K562 (cell line): Measurements from ENCODE around the gene MALAT1. TPM values are rescaled to one million over a fixed set of nuclear protein-coding genes. Genes with fewer than 3 reads are reported as not detected.
A peak's percentile ranks its signal among the peaks of the same experiment; 100 is the strongest.

ENCODE experiments used
- DACH1 ChIP-seq: fragments of 450-650 bp; IDR thresholded peaks from 2 replicates; pipeline ENCODE4 v1.6.1; 2018; ENCODE audit not compliant: partially characterized antibody
- ESRRB ChIP-seq: fragments of 250-450 bp; sonication (Bioruptor Pico); IDR thresholded peaks from 2 replicates; pipeline ENCODE4 v1.5.0; 2020; ENCODE audit warnings: mild to moderate bottlenecking, moderate library complexity, borderline replicate concordance
- HMGN3 ChIP-seq: IDR thresholded peaks from 2 replicates; pipeline ENCODE4 v1.6.1; 2011; ENCODE audit warnings: borderline replicate concordance, low read depth, mild to moderate bottlenecking, mixed read lengths, low read length; ENCODE audit not compliant: insufficient read length; ENCODE audit errors: extremely low read depth
- KHSRP ChIP-seq: fragments of 450-650 bp; IDR thresholded peaks from 2 replicates; pipeline ENCODE4 v1.6.1; 2017
- NCOA4 ChIP-seq: fragments of 450-650 bp; IDR thresholded peaks from 2 replicates; pipeline ENCODE4 v1.6.1; 2018; ENCODE audit warnings: mild to moderate bottlenecking; ENCODE audit not compliant: partially characterized antibody
- POLR2AphosphoS5 ChIP-seq: IDR thresholded peaks from 2 replicates; pipeline ENCODE4 v1.6.1; 2011; ENCODE audit warnings: mild to moderate bottlenecking, low read depth, low read length, moderate library complexity; ENCODE audit not compliant: control insufficient read depth, insufficient read depth
- RBM17 ChIP-seq: fragments of 200-400 bp; formaldehyde crosslinking; IDR thresholded peaks from 2 replicates; pipeline ENCODE4 v1.6.1; 2017; ENCODE audit warnings: low read depth, mild to moderate bottlenecking, low read length, borderline replicate concordance
- RBM25 ChIP-seq: fragments of 200-400 bp; formaldehyde crosslinking; IDR thresholded peaks from 2 replicates; pipeline ENCODE4 v1.6.1; 2018; ENCODE audit warnings: low read length, low read depth, moderate library complexity; ENCODE audit not compliant: severe bottlenecking
- RNF2 ChIP-seq: sonication (generic); IDR thresholded peaks from 2 replicates; pipeline ENCODE4 v1.6.1; 2016
- TAL1 ChIP-seq: fragments of 450-650 bp; IDR thresholded peaks from 2 replicates; pipeline ENCODE4 v1.6.1; 2016; ENCODE audit warnings: mild to moderate bottlenecking
- TCFL5 ChIP-seq: fragments of 250-450 bp; sonication (Bioruptor Pico); conservative IDR thresholded peaks from 2 replicates; pipeline ENCODE4 v1.6.1; 2021; ENCODE audit warnings: mild to moderate bottlenecking, moderate library complexity, matching md5 sums
- TGIF2 ChIP-seq: sonication (generic); formaldehyde crosslinking; IDR thresholded peaks from 2 replicates; pipeline ENCODE4 v1.8.1; 2022; ENCODE audit warnings: mild to moderate bottlenecking, missing genetic modification reagents, moderate library complexity
- ZNF445 ChIP-seq: fragments of 250-450 bp; sonication (Bioruptor Pico); IDR thresholded peaks from 2 replicates; pipeline ENCODE4 v1.4.0; 2020; ENCODE audit warnings: low read depth, mild to moderate bottlenecking, moderate library complexity
- ZNF668 ChIP-seq: fragments of 250-450 bp; sonication (Bioruptor Pico); IDR thresholded peaks from 2 replicates; pipeline ENCODE4 v1.8.0; 2022; ENCODE audit warnings: mild to moderate bottlenecking, inconsistent platforms
- polyA plus RNA-seq, 8 experiments: library from polyadenylated mRNA; depleted of rRNA in 4 of 8; stranded (reverse) in 5 of 8; unstranded in 3 of 8; fragments of >200 nt; fragmentation: Nextera tagmentation in 2 of 8; fragmentation: Illumina TruSeq in 1 of 8; extraction: Ambion mirVana in 2 of 8; extraction: Trizol in 1 of 8; gene quantifications; 2 replicates each; pipeline versions ENCODE4 v1.2.1 to v1.2.3, GENCODE V29; 2011 to 2014; ENCODE audit warnings: inconsistent platforms in 1 of 8, missing spikeins in 1 of 8
- total RNA-seq, 7 experiments: library from RNA; depleted of rRNA in 6 of 7; stranded (reverse); fragments of >200 nt in 6 of 7; fragmentation: Illumina TruSeq in 2 of 7; extraction: Trizol in 2 of 7; gene quantifications; 2 replicates each; pipeline versions ENCODE4 v1.2.1 to v1.2.3, GENCODE V29; 2011 to 2021; ENCODE audit warnings: low replicate concordance in 1 of 7
- TF ChIP-seq, protein P1 (sequence below): fragments of 450-650 bp; conservative IDR thresholded peaks from 2 replicates; pipeline ENCODE4 v1.6.1; 2016; ENCODE audit warnings: missing genetic modification characterization, low read depth, mild to moderate bottlenecking, missing compliant biosample characterization, moderate library complexity
- TF ChIP-seq, protein P2 (sequence below): fragments of 200-800 bp; sonication (Bioruptor generic); IDR thresholded peaks from 2 replicates; pipeline ENCODE4 v1.6.1; 2017; ENCODE audit warnings: missing genetic modification characterization, missing compliant biosample characterization
- TF ChIP-seq, protein P3 (sequence below): fragments of 250-450 bp; sonication (Bioruptor Pico); IDR thresholded peaks from 2 replicates; pipeline ENCODE4 v1.5.0; 2020; ENCODE audit warnings: mild to moderate bottlenecking
- TF ChIP-seq, protein P4 (sequence below): fragments of 450-650 bp; formaldehyde crosslinking; IDR thresholded peaks from 2 replicates; pipeline ENCODE4 v1.4.0; 2020; ENCODE audit warnings: mild to moderate bottlenecking, moderate library complexity
- TF ChIP-seq, protein P5 (sequence below): fragments of 450-650 bp; IDR thresholded peaks from 2 replicates; pipeline ENCODE4 v1.6.1; 2016; ENCODE audit warnings: missing biosample characterization, missing genetic modification characterization
- TF ChIP-seq, protein P6 (sequence below): fragments of 250-450 bp; sonication (Bioruptor Pico); IDR thresholded peaks from 2 replicates; pipeline ENCODE4 v1.6.1; 2021; ENCODE audit warnings: mild to moderate bottlenecking
- TF ChIP-seq, protein P7 (sequence below): fragments of 450-650 bp; conservative IDR thresholded peaks from 2 replicates; pipeline ENCODE4 v1.6.1; 2016; ENCODE audit warnings: missing genetic modification characterization, low read depth, mild to moderate bottlenecking, control low read depth, missing compliant biosample characterization

The MALAT1 gene
- total and polyA plus RNA-seq, 9 of the 15 experiments (the other 6 are each of a cell fraction or from before 2014, with no cell fraction given) = 363 to 8,715 (median 2,351) TPM

DNA sequence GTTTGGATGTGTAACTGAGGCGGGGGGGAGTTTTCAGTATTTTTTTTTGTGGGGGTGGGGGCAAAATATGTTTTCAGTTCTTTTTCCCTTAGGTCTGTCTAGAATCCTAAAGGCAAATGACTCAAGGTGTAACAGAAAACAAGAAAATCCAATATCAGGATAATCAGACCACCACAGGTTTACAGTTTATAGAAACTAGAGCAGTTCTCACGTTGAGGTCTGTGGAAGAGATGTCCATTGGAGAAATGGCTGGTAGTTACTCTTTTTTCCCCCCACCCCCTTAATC is 2.3 kb downstream of the MALAT1 start (continued):
- TF ChIP-seq HMGN3 (no peak), RNF2 (no peak), TGIF2 (CRISPR knock-in tag) (no peak), TCFL5 (0 out of 2 replicates have a peak, but pooled peaks have one; percentile 23), RBM25 (no peak), ESRRB (CRISPR knock-in tag) (no peak), NCOA4 (no peak), RBM17 (no peak), ZNF668 (CRISPR knock-in tag) (no peak), KHSRP (0 out of 2 replicates have a peak, but pooled peaks have one; percentile 1), DACH1 (no peak), POLR2AphosphoS5 (no peak), TAL1 (no peak), ZNF445 (CRISPR knock-in tag) (no peak)
- TF ChIP-seq, protein P1, sequence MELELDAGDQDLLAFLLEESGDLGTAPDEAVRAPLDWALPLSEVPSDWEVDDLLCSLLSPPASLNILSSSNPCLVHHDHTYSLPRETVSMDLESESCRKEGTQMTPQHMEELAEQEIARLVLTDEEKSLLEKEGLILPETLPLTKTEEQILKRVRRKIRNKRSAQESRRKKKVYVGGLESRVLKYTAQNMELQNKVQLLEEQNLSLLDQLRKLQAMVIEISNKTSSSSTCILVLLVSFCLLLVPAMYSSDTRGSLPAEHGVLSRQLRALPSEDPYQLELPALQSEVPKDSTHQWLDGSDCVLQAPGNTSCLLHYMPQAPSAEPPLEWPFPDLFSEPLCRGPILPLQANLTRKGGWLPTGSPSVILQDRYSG (tag) = no peak
- TF ChIP-seq, protein P2, sequence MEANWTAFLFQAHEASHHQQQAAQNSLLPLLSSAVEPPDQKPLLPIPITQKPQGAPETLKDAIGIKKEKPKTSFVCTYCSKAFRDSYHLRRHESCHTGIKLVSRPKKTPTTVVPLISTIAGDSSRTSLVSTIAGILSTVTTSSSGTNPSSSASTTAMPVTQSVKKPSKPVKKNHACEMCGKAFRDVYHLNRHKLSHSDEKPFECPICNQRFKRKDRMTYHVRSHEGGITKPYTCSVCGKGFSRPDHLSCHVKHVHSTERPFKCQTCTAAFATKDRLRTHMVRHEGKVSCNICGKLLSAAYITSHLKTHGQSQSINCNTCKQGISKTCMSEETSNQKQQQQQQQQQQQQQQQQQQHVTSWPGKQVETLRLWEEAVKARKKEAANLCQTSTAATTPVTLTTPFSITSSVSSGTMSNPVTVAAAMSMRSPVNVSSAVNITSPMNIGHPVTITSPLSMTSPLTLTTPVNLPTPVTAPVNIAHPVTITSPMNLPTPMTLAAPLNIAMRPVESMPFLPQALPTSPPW (CRISPR knock-in tag) = peak; percentile 14; the same call in 1 of the 2 replicates
- TF ChIP-seq, protein P3, sequence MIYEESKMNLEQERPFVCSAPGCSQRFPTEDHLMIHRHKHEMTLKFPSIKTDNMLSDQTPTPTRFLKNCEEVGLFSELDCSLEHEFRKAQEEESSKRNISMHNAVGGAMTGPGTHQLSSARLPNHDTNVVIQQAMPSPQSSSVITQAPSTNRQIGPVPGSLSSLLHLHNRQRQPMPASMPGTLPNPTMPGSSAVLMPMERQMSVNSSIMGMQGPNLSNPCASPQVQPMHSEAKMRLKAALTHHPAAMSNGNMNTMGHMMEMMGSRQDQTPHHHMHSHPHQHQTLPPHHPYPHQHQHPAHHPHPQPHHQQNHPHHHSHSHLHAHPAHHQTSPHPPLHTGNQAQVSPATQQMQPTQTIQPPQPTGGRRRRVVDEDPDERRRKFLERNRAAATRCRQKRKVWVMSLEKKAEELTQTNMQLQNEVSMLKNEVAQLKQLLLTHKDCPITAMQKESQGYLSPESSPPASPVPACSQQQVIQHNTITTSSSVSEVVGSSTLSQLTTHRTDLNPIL = no peak
- TF ChIP-seq, protein P4, sequence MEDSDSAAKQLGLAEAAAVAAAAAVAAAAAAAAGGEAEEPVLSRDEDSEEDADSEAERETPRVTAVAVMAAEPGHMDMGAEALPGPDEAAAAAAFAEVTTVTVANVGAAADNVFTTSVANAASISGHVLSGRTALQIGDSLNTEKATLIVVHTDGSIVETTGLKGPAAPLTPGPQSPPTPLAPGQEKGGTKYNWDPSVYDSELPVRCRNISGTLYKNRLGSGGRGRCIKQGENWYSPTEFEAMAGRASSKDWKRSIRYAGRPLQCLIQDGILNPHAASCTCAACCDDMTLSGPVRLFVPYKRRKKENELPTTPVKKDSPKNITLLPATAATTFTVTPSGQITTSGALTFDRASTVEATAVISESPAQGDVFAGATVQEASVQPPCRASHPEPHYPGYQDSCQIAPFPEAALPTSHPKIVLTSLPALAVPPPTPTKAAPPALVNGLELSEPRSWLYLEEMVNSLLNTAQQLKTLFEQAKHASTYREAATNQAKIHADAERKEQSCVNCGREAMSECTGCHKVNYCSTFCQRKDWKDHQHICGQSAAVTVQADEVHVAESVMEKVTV (CRISPR knock-in tag) = 0 out of 2 replicates have a peak, but pooled peaks have one; percentile 7
- TF ChIP-seq, protein P5, sequence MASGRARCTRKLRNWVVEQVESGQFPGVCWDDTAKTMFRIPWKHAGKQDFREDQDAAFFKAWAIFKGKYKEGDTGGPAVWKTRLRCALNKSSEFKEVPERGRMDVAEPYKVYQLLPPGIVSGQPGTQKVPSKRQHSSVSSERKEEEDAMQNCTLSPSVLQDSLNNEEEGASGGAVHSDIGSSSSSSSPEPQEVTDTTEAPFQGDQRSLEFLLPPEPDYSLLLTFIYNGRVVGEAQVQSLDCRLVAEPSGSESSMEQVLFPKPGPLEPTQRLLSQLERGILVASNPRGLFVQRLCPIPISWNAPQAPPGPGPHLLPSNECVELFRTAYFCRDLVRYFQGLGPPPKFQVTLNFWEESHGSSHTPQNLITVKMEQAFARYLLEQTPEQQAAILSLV (tag) = no peak
- TF ChIP-seq, protein P6, sequence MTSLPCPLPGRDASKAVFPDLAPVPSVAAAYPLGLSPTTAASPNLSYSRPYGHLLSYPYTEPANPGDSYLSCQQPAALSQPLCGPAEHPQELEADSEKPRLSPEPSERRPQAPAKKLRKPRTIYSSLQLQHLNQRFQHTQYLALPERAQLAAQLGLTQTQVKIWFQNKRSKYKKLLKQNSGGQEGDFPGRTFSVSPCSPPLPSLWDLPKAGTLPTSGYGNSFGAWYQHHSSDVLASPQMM = no peak
- TF ChIP-seq, protein P7, sequence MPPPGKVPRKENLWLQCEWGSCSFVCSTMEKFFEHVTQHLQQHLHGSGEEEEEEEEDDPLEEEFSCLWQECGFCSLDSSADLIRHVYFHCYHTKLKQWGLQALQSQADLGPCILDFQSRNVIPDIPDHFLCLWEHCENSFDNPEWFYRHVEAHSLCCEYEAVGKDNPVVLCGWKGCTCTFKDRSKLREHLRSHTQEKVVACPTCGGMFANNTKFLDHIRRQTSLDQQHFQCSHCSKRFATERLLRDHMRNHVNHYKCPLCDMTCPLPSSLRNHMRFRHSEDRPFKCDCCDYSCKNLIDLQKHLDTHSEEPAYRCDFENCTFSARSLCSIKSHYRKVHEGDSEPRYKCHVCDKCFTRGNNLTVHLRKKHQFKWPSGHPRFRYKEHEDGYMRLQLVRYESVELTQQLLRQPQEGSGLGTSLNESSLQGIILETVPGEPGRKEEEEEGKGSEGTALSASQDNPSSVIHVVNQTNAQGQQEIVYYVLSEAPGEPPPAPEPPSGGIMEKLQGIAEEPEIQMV (tag) = no peak
